HG03469 (cell line): ENCODE data around the gene TTC9C.
"Not testable (repeated sequence)": the region's sequence is repeated elsewhere in the genome, so short reads cannot be mapped to it uniquely, and the experiment has no call there.

Source experiments
- ATAC-seq: cut with Tn5 transposase; IDR thresholded peaks from one replicate; pipeline ENCODE4 v1.9.1; 2021; ENCODE audit warnings: mild to moderate bottlenecking, moderate library complexity, moderate number of reproducible peaks; ENCODE audit not compliant: unreplicated experiment

The TTC9C gene, protein sequence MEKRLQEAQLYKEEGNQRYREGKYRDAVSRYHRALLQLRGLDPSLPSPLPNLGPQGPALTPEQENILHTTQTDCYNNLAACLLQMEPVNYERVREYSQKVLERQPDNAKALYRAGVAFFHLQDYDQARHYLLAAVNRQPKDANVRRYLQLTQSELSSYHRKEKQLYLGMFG

DNA sequence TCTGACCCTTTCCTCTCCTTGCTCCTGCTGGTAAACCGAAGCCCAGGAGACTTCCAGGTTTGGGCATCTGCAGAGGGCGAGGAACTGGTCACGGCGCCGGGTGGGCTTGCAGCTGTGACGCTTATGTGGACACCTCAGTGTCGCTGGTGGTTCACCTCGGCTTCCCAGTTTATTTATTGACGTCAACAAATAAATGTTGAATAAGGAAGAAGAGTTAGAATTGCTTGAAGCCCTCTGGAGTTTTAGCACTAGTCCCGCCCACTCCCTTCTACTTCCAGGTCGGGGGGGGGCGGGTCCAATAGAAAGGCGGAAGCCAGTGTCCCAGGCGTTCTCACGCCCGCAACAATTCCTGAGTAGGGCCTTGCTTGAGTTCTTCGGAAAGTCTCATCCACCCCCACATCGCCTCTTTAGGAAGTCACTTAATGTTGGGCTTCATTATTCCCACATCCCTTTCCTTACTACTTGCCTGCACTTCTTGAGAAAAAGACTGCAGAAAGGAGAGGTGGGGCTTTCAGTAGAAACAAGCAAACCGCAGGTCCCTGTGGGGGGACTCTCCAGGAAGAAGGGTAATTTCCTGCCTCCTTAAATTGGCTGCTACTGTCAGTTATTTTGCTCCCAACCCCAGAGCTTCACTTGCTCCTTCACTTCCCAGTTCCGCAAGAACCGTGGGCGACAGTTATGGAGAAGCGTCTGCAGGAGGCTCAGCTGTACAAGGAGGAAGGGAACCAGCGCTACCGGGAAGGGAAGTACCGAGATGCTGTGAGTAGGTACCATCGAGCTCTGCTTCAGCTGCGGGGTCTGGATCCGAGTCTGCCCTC, at the start of gene TTC9C:
Gene TTC9C (plus strand): TSS at position 316 of the 818 bp plus-strand sequence. CDS start 363 bp downstream, at position 679.
- ATAC-seq: peak; percentile 6

DNA sequence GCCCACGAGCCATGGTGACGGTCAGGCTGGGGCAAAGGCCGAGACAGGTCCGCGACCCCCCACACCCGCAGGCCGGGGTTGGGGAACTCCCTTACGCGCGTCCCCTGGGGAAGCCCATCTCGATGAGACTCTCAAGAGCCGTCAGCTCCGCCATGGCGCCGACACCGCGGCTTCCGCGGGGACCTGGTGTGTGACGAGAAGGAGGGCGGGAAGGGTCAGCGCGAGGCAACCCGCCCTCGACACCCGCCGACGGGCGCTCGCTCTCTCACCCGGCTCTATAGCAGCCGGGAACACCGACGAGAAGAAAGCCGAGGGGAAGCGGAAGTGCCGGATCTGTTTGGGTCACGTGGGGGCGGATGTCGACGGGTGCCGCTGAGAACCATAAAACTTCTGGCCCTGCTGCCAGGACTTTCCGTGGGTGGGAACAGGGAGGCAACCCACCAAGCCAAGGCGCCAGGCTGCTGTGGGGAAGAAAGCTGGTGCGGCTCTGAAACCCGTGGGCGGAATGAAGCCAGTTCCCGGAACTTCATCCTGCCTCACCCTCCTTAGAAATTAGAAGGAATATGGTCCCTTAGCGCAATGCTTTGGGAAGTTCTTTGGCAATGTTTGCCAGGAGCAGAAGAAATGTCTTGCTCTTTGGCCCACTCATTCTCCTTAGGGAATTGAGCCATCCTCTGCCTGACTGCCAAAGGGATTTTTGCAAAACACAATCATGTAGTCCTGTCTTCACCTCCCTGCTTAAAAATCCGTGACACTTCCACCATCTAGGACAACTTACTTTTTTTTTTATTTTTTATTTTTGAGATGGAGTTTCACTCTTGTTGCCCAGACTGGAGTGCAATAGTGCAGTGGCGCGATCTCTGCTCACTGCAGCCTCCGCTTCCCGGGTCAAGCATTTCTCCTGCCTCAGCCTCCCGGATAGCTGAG, 49.3 kb upstream of the TTC9C start, which contains the start of gene UBXN1:
Gene UBXN1 (minus strand): TSS at position 304 of the 927 bp plus-strand sequence. CDS start 150 bp downstream, at position 154.
- no peak for ATAC-seq

DNA sequence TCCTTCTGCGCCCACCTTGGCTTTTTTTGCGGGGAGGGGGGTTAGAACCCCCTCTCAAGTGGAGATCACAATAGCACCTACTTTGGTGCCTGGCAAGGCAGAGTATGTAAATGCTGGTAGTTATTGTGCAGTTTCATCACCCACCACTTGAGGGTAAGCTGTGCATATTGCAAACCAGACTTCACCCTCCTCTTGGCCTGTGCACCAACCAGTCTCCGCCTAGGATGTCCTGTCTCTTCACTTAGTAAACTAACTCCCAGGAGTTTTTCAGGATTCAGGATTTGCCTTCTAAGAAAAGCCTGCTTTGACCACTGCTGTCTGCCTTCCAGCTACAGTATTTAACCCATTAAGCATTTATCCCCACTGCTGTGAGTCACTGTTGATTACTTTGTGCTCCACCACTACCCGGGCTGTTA, 47.5 kb upstream of the TTC9C start:
- ATAC-seq: no peak

DNA sequence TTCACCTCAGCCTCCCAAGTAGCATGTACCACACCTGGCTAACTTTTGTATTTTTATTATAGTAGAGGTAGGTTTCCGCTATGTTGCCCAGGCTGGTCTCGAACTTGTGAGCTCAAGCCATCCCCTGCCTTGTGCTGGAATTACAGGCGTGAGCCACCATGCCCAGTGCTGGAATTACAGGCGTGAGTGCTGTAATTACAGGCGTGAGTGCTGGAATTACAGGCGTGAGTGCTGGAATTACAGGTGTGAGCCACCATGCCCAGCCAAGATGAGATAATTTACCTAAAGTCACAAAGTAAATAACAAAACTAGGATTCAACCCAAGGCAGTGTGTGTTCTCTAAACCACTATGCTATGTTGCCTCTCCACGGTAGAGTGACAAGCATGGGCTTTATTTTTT, 45.8 kb upstream of the TTC9C start:
- no peak for ATAC-seq

DNA sequence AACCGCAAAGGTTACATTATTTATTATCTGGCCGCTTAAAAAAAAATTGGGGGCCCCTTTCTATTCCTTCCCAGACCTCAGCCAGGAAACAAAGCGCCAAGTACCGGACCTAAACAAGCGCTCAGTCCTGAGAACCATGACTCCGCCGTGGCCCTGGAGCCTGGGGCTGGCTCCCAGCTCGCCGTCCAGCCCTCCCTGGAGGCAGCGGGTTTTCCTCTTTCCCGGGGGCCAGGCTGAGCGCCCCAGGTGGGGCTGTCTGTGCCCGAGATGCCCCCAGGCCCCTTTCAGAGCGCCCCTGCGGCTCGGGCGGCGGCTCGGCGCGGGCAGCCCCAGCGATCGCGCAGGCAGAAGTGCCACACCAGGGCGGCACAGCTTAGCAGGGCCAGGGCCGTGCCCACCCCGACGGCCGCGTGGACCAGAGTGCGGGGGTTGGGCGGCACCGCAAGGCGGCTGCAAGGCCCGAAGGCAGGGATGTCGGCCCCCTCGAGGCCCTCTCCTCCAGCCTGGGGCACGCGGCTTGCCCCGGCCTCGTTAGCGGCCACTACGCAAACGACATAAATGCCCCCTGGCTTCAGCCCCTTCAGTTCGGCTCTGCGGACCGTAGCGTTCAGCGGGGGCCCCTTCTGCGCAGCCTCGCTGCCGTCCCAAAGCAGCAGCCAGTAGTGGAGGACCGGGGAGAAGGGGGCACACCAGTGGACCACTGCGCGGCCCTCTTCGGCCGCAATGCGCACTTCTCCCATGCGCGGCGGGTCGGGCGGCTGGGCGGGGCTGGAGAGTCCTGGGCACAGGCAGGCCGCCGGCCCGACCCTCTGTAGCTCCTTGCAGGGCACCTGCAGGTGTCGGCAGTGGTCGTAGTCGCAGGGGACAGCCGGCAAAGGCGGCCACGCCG, 40.5 kb upstream of the TTC9C start:
- no peak for ATAC-seq

DNA sequence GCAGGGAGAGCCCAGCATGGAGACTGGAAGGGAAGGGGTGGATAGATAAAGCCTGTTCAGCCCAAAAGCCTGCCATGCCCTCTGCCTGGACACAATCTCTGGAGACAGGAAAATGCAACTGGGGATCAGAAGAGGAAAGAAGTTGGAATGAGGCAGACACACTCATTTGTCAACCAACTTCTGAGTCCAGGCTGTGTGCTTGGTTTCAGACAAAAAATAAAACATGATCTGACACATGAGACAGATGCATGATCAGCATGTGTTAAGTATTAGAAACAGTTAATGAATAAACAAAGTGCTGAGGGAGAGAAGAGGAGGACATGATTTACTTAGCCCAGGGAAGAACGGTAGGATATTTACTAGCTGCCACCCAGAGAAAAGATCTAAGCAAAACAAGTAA, 39.8 kb upstream of the TTC9C start:
- ATAC-seq: no peak

DNA sequence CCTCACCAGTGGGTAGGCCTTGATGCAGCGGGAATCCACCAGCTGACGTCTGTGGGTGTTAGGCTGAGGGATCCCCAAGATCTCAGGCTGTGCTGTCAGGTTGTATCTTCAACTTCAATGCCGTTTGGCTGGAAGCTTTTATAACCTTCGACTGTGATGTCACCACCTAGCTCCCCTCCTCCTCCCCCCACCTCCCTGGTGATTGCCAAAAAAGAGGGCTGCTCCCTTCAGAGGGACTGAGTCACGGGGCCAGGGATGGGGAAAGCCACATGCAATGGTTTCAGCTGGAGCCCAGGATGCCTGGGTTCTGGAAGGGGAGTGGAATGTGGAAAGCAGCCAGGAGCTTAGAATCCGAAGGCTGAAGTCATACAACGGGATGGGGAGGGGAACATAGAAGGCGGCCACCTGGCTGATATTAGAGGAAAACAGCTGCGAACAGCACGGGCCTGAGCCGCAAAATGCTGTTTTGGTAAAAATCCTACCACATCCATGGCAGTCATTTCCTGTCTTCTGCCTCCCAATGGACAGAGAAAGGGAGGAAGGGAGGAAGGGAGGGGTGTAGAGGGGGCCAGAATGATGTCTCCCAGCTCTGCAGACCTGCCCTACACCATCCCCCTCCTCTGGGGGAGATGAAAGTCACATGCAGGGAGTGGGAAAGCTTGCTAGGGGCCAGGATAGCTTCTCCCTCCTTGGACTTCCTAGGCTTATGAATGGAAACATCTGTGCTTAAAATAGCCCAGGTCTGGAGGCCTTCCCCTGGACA, 38.7 kb upstream of the TTC9C start, which contains the start of gene LRRN4CL:
Gene LRRN4CL (minus strand): TSS at position 110 of the 763 bp plus-strand sequence. CDS start 1,022 bp downstream, outside the sequence.
- no peak for ATAC-seq

DNA sequence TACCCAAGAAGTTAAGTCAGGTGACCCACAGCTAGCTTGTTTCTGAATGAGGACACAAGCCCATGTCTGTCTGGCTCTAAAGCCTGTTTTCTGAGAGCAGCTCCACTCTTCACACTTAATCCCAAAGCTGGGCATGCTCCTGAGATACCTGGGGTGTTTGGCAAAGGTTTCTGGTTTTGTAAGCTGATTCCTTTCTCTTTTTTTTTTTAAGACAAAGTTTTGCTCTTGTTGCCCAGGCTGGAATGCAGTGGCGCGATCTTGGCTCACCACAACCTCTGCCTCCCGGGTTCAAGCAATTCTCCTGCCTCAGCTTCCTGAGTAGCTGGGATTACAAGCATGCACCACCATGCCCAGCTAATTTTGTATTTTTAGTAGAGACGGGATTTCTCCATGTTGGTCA, 34.7 kb upstream of the TTC9C start:
- ATAC-seq: not testable (repeated sequence)

DNA sequence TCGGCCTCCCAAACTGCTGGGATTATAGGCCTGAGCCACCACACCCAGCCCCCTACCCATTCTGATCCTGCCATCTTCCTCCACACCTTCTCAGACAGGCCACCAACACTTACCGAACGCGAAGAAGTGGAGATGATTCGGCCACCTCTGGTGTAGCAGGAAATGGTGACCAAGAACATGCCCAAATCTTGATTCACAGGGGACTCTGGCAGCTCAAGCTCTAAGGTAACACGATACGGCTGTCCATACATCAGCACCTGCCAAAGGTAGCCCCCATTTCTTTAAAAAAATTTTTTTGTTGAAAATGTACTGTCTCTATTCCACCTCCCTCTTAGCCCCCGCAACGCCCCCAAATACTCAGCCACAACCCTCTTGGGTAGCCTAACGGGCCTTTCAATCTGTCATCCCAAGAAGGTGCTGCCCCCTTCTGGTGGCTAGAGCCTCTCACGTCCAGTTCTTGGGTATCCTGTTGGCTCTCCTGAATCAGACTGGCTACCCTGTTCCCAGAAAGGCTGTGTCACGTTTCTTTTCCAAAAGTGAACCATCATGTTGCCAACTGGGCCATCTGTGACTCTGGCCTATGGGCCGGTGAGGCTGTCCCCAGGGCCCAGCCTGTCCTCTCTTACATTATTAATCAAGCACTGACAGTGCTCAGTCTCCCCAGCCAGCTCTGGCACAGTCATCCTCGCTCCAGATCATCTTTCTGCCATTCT, 33.7 kb upstream of the TTC9C start:
- ATAC-seq: no peak

DNA sequence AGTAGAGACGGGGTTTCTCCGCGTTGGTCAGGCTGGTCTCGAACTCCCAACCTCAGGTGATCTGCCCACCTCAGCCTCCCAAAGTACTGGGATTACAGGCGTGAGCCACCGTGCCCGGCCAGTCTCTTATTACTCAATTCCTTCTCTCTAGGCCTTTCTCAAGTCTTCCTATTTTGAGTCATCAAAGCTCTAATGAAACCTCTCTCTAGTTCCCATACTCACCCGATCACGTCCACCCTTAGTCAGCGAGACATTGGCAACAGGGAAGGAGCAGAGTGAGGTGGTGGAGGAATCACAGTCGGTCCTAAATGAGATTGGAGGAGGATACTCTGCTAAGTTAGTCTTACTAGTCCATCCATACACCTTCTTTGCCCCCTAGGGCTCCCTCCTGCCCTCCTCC, 26.0 kb upstream of the TTC9C start:
- no peak for ATAC-seq

DNA sequence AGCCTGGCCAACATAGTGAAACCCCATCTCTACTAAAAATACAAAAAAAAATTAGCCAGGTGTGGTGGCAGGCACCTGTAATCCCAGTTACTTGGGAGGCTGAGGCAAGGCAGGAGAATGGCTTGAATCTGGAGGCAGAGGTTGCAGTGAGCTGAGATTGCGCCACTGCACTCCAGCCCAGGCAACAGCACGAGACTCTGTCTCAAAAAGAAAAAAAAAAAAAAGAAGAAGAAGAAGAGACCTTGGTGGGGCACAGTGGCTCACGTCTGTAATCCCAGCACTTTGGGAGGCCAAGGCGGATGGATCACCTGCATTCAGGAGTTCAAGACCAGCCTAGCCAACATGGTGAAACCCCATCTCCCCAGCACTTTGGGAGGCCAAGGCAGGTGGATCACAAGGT, 24.4 kb upstream of the TTC9C start:
- ATAC-seq: not testable (repeated sequence)

DNA sequence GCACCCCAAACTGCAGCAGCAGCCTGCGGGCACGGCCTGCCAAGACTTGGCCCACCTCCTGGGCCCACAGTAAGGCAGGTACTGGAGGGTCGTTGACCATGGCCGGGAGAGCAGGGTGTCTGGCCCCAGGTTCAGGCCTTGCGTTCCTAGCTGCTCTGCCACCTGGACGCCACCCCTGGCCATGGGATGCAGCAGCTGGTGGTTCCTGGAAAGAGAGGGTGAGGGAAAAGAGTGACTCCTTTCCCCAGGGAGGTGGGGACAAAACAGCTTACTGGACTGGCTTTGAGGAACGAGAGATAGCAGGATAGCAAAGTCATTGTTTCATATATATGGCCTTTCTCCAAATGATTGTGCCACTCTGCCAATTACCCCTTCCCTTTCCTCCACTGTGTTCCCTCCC, 22.9 kb upstream of the TTC9C start:
- ATAC-seq: no peak

DNA sequence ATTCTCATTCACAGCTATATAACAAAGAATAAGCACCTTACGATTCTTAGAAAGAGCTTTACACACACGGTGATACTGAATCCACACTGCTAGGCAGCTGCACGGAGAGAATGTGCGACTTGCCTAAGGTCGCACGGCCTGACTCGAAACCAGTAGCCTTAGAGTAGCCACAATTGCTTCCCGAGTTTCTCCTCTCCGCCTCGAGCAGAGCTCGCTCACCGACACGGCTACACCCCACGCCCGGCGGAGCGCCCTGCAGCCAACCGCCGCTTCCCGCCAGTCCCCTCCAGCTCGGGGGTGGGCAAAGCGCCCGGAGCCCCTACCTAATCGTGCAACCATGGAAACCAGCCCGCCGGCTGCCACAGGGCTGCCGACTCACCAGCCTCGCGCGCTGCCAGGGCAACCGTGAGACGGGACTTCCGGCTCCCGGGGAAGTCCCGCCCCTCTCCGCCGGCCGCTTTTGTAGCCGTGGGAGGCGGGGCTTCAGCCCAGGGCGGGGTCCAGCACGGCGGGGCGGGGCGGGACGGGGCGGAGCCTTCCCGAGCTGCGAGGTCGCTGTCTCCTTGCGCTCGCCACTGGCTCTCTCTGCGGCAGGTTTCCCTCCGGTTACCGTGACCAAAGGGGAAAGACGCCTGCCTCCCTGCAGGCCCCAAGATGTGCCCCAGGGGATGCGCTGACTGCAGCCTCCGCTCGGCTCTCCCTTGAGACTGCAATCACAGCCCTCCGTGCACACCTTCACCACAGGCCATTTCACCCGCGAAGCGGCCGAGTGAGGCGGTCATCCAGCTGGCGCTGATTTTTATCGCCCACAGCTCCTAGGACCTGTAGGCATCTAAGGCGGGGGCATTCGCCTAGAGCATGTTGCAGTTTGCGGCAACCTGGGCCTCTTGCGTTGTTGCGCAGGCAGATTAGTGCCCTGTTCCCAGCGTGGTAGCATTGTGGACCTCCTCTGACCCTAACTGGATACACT, 22.1 kb upstream of the TTC9C start:
- peak; percentile 31 for ATAC-seq

DNA sequence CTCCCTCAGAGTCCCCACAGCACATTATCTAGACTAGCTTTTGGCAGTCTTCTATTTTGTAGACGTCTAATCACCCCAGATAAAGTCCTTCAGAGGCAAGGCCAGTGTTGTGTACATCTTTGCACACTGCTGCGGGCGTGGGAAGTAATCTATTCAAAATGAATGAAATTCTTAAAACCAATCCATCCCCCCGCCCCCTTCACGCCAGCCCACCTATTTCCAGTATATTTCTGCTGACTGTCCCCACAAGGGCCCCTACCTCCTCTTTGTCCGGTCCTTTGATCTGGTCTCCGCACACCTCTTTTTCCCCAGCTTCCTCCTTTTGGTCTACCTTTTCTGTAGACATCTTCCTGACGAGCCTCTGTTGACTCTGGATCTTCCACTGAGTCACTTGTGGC, 21.4 kb upstream of the TTC9C start:
- no peak for ATAC-seq

DNA sequence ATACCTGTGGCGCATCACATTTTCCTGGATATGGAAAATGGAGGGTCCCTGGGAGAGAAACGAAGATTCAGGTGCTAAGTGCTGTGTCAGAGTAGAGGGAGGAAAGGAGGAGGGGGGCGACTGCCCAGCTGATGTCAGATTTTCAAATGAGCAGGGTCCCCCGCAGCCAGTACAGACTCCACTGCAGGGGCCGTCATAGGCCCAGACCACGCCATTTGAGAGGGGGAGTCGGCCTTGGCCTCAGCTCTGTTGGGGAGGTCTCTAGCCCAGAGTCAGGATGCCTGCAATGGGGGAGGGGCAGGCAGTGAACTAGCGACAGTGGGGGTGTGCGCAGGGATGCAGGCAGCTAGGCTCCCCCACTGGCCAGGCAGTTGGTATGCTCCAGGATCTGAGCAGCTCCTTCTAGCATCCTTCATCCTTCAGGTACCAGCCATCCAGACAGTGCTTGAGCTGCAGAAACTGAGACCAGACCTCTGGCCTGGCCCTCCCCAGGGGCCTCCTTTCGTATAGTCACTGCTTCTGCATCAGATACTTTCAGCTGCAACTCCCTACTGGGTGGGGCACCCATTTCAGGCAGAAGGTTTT, 20.9 kb upstream of the TTC9C start, which contains the start of the genes BSCL2 and GNG3:
Gene BSCL2 (minus strand): TSS at position 148 of the 585 bp plus-strand sequence. CDS start 229 bp downstream, outside the sequence.
Gene GNG3 (plus strand): TSS at position 400 of the 585 bp plus-strand sequence. CDS start 620 bp downstream, outside the sequence.
- no peak for ATAC-seq

DNA sequence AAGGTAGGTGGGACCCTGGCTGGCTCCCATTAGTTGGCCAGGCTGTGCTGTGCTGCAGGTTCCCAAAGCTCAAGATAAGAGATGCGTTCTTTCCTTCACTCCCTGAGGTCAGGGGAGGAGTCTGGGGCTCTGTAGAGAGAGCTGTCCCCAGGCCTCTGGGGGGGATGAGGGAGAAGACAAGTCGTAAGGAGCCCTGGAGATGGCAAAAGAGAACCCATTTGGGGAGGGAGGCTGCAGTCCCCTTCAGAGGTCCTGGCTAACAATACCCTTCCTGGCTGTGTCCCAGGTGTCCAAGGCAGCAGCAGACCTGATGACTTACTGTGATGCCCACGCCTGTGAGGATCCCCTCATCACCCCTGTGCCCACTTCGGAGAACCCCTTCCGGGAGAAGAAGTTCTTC, 19.9 kb upstream of the TTC9C start:
- no peak for ATAC-seq

DNA sequence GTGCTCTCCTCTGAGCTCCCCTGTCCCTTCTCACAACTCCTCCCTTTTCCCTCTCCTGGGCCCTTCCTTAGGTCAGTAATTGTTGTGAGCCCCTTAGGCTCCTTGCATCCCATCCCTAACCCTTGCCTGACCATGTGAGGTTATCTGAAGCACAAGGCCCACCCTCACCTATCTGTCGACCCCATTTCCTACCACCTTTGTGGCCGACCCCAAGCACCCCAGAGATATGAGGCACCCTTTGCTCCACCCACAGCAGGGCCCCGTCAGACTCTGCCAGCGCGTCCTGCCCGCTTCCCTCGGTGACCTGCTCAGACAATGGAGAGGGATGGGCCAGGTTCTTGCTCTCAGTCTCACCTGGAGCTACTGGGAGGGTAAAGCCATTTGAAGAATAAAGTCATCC, 19.5 kb upstream of the TTC9C start:
- ATAC-seq: no peak
